ENCODE measurements around the gene STRN4. TPM values are rescaled to one million over a fixed set of nuclear protein-coding genes. Genes with fewer than 3 reads are reported as not detected.
A peak's percentile ranks its signal among the peaks of the same experiment; 100 is the strongest.

Gene STRN4
- total RNA-seq, 1 donor from 2014 or later: 44.5 TPM

DNA sequence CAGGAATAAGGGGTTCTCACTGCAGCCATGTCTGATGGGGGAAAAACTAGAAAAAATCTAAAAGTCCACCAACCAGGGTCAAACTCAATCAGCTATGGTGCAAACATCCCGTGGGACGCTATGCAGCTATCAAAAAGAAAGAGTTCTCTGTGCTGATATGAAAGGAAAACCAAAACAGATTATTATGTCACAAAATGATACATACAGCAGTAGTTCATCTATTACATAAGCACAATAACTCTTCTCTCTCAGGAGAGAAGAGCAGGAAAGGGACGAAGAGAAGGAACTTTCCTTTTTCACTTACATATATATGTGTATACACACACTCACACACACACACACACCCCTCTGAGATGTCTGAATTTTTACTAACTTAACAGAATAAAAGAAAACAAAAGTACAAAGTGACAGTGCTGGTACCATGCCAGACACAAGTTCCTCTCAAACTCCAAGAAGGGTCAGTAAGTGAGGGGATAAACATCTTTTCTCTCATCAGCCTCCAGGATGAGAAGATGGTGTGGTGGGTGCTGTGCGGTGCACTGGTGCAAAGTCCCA, 3.2 kb downstream of the STRN4 start:
- ATAC-seq: no peak

DNA sequence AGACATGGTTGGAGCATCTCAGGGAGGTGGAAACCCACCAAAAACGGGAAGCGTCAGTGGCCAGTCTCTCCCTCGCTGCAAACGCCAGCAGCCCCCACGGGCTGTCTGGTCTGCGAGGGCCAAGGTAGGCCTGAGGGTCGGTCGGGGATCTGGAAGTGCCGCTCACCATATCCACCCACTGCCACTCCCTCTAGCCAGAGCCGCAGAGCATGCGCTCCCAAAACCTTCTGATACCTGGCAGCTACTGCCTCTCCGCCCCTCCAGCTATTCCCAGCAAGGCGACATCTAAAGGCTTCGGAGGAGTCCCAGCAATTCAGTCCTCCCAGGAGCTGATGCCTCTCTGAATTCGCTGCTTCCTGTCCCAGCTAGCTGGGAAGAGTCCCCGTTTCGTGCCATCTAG, 4.8 kb downstream of the STRN4 start:
- no peak for ATAC-seq

DNA sequence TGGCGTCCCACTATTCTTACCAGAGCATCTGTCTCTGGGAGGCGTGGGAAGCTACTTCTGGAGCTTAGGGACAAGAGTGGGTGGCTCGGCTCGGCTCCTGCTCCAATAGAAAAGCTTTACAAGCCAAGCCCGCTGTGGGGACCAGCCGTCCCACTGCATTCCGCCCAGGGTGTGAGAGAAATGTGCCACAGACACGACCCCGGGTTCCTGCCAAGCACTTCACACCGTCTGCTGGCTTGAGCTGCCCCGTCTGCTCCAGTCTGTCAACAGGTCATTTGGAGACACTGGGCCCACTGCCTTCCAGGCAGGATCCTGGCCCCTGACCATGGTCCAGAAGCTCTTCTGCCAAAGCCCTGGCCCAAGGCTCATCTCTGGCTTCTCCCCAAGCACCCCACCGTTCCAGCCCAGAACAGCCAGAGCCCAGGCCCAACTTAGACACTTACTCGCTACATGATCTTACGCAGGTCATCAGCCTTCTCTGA, 6.9 kb downstream of the STRN4 start:
- ATAC-seq: no peak

DNA sequence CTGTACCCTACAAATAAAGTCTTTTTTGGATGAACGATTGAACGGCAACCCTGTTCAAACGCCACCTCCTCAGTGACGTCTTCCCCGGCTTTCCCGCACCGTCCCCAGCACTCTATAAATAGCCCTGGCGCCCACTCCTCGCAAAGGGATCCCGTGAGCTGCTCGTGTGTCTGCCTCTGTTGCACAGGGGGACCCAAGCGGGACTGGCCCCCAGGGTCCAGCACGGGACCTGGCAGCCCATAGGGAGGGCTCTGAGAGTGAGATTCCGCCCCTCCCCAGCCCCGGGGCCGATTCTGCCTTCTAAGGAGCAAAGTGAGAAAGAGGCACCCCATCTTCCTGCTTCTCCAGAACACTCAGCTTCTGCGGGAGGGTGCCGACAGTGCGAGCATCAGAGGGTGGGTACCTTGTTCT, 8.5 kb downstream of the STRN4 start:
- ATAC-seq: no peak

DNA sequence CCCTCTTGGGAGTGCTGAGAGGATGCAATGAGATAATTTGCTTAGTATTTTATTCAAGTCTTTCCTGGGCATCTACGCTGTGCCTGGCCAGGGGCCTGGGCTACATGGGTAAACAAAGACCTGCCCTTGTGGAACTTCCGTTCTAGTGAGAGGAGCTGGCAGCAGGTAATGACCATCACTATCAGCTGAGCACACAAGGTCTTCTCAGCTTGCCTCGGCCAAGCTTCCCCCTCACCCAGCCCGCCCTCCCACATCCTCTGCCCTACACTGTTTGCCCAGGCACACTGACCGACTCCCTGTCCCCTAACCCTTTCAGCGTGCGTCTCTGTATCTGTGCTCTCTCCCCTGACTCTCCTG, 9.0 kb downstream of the STRN4 start:
- ATAC-seq: no peak

DNA sequence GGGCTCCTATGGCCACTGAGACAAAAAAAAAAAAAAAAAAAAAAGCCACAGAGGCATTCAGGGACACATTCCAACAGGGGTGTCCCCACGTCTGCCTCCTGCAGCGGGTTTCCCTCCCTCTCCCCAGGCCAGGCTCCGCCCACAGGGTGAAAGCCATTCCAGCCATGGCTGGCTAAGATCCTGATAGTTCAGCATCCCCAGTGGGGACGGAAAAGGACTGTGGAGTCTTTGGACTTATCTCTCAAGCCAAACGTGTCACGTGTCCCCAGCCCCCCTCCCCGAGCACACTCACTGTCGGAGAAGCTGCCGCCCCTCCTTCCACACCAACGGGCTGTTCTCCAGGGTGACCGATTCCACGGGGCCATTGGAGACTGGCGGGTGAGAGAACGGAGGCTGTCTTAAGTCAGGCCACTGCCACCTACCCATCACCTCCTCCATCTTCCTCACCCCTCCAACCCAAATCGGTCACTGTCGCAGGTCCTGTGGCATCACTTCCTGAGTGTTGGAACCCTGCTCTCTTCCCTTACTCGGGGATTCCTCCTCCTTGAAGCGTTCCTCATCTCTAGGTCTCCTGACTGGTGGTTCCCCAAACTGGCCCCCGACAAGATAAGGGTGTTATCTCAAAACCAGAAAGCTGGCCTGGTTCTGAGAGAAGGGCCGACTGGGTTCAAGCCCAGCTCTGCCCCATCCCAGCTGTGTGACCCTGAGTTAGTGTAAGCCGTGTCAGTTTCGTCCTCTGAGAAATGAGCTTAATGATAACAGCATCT, 9.5 kb downstream of the STRN4 start:
- ATAC-seq: no peak

DNA sequence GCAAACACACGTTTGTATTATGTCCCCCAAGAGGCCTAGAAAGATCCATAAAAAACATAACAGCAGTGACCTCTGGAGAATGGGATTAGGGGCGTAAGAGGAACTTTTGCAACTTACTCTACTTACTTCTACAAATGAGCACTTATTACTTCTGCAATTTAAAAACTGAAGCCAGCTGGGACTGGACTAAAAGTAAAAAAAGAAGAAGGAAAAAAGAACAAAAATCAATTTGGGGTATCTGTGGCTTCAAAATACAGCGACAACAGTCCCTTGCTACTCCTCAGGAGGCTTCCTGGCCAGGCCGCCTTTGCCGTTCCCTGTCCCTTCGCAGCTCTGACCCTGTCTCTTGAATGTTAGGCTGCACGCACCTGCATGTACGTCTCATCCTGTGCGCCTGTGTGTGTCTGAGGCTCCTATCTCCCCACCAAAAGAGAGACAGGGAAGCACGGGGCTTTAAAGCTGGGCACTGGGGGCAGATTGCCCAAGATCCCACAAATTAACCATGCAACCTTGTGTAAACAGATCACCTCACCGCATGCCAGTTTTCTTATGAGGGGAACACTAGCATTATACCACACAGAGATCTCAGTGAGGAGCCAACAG, 12.5 kb downstream of the STRN4 start:
- ATAC-seq: no peak

DNA sequence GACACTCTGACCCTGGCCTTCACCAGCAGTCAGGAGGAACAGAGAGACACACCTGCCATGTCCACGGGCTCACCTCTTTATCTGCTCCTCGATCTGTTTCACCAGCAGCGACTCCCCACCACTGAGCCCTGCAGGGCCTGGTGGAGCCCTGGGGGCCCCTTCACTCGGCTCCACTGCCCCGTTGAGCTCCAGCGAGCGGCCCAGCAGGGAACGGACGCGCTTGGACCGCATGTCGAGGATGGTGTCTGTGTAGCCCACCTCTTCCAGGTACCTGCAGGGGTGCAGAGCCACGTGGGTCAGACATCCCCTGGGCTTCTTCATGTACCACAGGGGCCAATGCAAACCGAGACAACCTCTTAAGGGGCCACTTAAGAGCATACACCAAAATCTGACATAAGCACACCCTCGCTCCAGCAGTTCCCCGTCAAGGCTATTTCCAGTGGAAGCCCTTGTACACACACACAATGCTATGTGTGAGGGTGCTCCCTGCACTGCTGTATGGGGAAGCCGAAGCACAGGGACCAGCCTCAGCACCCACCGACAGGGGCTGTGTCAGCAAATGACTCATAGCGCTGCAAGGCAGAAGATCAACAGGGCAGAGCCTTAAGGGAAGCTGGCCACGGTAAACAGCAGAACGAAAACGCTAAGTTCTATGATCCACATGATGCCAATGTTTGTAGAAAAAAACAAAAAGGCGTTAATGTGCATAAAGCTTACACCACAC, 13.1 kb downstream of the STRN4 start:
- ATAC-seq: no peak

DNA sequence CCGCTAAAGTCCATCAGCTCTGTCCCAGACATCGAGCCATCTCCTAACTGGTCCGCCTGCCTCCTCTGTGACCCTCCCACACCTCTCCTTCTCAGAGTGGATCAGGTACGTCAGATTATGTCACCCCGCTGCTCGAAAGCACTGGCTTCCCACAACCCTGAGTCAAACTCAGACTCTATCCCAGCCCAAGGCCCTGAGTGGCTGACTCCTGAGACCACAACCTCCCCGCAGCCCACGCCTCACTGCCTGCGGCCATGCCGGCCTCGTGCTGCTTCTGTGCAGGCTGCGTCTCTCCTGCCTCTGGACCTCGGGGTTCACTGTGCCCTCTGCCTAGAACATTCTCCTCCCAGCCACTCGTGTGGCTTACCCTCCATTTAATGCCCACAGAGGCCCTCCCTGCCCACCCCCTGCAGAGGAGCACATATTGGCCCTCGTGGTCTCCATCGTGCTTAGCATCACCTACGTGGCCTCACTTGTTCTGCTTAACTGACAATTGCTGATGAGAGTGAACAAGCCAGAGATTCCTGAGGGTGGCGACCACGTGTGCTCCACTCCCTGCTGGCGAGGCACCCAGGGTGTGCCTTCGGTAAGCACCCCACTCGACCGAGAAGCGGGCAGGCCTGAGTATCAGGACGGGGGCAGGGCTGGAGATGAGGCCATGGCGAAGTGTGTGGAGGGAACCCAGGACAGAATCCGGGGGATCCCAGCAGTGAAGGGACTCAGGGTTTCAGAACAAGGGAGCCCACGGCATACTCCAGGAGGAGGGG, 13.9 kb downstream of the STRN4 start:
- ATAC-seq: peak; percentile 64

DNA sequence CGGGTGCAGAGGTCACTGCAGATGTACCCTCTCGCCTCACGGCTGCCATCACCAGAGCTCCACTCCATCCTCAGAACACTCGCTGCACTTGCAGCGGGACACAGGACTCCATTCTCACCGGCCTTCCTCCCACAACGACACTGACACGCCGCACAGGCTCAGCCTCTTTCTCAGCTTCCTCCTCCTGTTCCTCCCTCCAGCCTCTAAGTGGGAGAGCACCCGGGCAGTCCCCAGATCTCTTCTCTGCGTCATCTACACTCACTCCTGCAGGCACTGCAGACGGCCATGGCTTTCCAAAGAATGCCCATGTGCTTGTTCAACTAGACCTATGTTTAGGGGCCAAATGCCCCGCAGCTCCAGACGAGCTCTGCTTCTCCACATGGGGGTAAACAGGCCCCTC, 14.7 kb downstream of the STRN4 start:
- peak; percentile 3 for ATAC-seq

DNA sequence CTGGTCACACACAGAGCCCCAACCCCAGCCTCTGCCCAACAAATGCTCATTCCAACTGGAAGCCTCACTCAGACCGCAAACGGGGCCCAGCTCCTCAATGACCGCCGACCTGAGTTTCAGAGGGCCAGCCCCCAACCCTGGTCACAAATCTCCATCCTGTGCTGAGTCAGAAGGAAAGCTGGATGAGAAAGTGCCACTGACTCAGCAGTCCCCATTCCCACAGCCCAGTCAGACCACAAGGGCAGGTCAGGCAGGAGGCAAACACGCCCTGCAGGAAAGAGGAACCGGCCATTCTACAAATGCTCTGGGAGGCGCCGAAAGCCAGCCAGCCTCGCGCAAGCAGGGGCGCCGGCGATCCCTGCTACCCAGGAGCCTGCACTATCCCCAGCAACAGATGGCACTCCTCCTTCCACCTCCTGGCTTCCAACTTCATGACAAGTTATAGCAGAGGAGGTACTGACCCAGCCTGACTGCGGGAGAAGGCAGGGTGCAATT, 15.2 kb downstream of the STRN4 start:
- ATAC-seq: peak; percentile 75

DNA sequence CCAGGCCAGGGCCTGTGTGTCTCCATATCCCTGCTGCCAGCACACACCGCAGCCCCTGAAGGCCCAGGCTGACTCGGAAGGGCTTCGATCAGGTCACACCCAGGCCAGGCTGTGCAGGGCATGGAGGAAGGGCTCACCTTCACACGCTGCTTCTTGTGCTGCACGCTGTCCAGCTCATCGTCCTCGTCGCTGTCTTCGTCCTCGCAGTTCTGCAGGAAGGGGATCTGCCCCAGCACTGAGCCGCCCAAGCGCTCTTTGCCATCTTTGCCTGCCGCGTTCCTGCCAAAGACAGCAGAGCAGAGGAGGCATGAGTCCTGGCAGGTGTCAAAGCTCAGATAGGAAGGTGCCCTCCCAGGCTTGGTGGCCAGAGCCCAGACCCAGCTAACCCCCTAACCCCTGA, 15.7 kb downstream of the STRN4 start:
- no peak for ATAC-seq

DNA sequence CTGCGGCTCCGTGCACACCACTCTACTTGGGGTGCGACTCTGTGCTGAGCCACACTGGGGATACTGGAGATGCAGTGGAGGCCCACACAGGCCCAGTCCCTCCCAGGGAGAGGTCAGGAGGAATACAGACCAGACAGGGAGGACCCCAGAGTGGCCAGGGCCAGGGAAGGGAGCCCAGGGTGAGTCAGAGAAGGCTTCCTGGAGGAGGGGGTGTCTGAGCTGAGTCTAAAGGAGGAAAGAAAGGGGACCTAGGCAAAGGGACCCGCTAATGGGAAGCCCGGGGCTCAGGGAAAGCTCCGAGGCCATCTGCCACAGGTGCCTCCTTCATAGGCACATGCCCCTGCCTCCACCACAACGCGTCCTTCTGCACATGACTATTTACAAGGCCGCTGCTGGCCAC, 16.1 kb downstream of the STRN4 start:
- ATAC-seq: no peak

DNA sequence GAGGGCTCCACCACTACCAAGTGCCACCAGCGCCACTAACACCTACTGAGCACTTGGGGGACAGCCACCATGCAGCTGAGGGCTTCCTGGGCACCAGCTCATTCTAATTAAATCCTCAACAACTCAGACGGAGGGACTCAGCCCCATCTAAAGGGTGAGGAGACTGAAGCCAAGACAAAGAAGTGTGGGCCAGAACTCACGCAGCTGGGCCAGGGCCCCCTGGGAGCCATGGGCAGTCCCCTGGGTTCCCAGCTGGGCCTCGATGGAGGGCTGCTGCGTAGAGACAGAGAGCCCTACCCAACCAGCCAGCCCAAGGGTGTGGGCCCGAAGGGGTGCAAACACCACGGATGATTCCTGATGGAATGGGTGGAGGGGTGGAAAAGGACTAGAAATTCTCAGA, 16.6 kb downstream of the STRN4 start:
- no peak for ATAC-seq

DNA sequence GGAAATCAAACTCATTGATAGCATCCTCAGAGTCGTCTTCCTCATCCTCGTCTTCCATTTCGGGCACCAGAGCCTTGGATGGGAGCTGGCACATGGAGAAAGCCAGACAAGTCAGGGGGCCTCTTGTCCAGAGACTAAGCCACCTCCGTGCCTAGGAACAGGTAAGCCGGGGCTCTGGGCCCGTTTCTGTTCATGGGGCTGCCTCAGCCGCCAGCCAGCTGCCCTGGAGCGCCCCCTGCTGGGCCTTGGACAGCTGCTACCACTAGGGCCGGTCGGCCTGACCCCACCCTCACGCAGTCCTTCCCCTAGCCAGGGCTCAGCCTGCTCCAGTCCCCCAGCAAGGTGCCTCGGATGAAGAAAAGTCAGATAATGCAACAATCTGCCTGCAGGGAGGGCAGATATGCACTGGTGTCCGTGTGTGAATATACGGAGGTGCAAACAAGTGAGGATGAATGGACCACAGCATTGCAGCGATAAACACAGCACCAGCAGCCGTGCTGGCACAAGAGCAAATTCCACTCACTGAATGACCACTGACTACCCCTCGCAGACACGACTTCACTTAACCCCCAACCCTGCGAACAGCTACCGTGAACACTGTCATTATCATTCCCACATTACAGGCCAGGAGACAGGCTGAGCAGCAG, 17.4 kb downstream of the STRN4 start:
- ATAC-seq: peak; percentile 58

DNA sequence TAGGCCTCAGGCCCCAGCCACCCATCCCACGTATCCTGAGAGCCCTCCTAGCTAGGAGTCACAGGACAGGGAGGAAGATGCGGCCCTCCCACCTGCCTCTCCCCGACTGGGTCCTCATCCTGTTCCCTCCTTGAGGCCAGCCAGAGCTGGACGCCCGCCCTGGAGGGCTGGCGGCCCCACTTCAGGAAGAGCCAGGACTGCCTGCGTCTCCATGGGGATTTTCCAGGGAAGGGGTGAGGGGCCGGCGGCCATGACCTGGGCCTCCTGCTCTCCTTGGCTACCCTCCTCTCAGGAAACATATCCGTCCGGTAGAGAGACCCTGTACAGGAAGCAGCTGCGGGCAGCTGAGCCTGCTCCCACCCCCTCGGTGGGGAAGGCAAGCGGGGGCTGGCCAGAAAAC, 18.0 kb downstream of the STRN4 start:
- no peak for ATAC-seq

DNA sequence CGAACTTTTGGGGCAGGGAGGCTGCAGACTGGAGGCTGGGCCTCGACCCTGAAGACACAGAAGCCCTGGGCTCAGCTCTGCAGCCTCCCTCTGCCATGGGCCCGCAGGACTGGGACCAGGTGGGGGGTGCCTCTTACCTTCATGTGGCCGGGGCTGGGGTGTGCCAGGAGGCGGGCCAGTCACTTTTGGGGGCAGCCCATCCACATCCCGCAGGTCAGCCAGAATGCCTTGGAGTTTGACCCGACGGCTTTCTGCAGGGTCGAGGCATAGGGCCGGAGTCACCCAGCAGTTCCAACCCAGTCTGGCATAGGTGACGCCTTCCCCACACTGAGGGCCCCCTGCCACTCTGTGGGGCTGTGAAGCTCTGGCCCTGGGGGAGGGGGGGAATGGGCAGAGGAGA, 18.5 kb downstream of the STRN4 start:
- ATAC-seq: no peak

DNA sequence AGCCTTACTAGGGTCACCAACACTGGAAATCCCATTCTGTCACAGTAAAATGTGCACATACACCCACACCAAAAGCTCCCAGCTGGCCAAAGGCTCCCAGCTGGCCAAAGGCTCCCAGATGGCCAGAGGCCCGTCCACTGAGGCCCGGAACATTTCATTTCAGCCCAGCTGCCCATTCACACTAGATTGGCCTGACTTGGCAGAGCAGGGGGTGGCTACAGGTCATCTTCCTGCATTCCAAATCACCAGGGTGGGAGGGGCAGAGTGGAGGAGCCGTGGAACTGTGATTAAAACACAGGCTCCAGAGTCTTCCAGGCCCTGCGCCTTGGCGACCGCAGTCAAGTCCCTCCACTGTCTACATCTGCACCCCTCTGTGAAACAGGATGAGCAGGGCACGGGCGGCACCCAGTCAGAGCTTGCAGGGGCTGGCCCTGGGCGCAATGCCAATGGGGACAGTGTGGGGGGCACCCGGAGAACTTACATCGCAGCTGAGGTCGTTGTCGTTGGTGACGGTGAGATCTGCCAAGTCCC, 19.2 kb downstream of the STRN4 start:
- no peak for ATAC-seq

DNA sequence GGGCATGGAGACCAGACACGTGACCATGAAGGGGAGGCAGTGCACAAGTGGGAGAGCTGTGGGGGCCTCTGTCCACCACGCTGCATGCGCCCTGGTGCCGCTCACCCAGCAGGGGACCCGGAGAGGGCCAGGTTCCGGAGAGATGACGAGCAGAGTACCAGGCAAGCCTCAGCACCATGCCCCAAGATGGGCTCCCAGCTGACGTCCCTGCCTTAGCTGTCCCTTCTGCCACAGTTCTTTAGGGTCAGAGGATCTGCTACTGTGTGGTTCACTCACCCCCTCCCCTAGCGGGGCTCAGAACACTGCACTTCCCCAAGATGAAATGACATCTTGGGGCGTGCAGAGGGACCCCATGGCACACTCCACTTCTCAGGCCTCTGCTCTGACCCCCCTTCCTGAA, 19.7 kb downstream of the STRN4 start:
- ATAC-seq: no peak

DNA sequence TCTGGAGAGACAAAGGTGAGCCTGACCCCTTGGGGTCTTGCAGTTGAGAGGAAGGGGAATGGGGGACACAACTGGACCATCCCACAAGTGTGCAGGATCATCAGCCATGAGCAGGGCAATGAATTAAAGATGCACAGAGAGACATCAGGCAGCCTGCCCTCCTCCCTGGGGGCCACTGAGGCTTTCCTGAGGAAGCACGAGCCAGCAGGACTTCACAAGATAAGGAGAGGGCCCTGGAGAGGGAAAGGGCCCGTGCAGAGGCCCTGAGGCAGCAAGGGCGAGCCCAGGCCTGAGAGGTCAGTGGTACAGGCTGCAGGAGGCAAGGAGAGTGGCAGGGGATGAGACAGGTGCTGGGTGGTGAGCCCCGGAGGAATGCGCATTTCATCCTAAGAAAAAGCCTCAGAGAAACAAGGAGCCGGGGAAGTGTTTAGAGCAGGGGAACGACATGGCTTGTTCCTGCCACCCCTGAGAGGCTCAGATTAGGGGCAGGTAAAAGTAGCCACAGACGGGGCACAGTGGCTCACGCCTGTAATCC, 20.3 kb downstream of the STRN4 start:
- no peak for ATAC-seq

DNA sequence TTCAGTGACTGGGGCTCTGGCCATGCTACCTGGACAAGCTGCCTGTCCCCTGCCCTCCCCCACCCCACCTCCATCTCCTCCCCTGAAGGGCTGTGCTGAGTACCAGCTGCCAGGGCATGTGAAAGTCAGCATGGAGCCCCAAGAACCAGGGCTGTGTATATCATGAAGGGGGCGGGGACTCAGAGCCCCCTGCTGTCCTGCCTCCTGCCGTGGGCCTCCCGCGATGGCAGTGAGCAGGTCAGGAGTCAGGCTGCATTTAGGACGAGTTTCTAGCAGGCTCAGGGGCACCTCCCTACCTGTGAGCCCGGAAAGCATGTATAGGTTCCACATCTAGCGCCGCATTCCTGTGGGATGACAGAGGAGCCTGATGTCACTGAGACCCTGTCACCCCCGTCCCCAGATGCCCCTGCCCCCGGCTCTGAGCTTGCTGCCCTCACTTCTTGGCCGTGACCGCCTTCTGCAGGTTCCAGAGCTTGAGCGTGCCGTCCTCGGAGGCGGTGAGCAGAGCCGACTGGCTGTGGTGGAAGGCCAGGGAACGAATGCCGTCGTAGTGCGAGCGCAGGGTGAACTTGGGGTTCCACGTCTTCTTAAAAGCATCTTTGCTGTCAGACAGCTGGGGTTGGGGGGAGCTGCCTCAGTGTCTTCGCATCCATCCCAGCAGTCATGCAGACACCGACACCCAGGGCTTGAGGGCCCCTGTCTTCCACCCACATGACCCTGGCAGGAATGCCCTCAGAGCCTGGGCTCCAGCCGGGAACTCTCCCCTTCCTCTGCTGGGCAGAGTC, 21.0 kb downstream of the STRN4 start:
- no peak for ATAC-seq

All from esophagus mucosa (tissue), 1 donor.